Astrocyte of the cerebellum (primary cell): ENCODE results near the gene CHIT1.

Experiments
- DNase-seq: peaks from one replicate; pipeline ENCODE4 v3.0.0-alpha.2; 2011; ENCODE audit warnings: low read depth
- H3K4me3 ChIP-seq: 2 replicates; pipeline ENCODE4 v1.5.1; 2011; ENCODE audit warnings: mild to moderate bottlenecking, low read depth, low read length, moderate library complexity
- in situ Hi-C: cut with HindIII; loops from 2 replicates; pipeline ENCODE4 v1.10.0; 2017; ENCODE audit warnings: low sequenced_read_pairs
- TF ChIP-seq, protein P1 (sequence below): IDR thresholded peaks from 2 replicates; pipeline ENCODE4 v1.5.1; 2012; ENCODE audit warnings: low read length, low read depth, moderate library complexity, mild to moderate bottlenecking; ENCODE audit errors: missing control alignments

CHIT1 gene

DNA sequence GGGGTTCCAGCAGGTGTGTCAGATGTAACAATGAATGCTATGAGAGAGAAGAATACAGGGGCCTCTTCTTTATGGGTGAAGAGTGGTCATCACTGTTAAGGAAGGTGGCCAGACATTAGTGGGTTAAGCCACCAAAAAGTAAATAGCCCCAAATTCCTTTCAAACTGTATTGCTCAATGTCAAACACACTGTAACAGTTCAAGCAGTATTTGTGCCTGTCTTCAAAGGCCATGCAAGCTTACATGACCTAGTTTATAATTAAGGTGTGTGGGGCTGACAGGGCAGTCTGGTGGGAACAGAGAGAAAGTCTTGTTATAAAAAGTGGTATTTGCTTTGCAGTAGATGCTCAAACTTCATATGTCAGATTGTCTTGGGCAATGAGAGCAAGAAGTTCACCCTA, 18.5 kb downstream of the CHIT1 start:
- TF ChIP-seq, protein P1, sequence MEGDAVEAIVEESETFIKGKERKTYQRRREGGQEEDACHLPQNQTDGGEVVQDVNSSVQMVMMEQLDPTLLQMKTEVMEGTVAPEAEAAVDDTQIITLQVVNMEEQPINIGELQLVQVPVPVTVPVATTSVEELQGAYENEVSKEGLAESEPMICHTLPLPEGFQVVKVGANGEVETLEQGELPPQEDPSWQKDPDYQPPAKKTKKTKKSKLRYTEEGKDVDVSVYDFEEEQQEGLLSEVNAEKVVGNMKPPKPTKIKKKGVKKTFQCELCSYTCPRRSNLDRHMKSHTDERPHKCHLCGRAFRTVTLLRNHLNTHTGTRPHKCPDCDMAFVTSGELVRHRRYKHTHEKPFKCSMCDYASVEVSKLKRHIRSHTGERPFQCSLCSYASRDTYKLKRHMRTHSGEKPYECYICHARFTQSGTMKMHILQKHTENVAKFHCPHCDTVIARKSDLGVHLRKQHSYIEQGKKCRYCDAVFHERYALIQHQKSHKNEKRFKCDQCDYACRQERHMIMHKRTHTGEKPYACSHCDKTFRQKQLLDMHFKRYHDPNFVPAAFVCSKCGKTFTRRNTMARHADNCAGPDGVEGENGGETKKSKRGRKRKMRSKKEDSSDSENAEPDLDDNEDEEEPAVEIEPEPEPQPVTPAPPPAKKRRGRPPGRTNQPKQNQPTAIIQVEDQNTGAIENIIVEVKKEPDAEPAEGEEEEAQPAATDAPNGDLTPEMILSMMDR = no peak
- no peak for DNase-seq
- H3K4me3 ChIP-seq = no peak overlapping the region
- in situ Hi-C loops = loop anchor here (5.0 kb wide), 1 partner anchor 49 kb away; no protein-coding TSS in a partner anchor

DNA sequence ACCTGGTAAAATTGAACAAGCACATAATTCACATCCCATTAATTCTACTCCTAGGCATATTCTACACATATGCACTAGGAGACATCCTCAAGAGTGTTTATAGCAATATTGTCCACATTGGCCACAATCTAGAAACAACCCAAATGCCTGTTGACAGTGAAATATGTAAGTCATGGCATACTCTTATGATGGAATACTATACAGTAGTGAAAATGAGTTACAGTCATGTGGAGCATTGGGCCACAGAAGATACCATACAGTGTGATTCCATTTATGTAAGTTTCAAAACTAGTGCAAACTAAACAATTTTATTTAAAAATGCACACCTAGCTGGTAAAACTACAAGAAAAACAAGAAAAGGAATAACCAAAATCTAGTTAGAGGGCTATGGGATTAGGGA, 19.1 kb downstream of the CHIT1 start:
- in situ Hi-C loops = loop anchor here (5.0 kb wide), 1 partner anchor 48 kb away; no protein-coding TSS in a partner anchor
- TF ChIP-seq, protein P1 = no peak
- no peak overlapping the region for H3K4me3 ChIP-seq
- no peak for DNase-seq

DNA sequence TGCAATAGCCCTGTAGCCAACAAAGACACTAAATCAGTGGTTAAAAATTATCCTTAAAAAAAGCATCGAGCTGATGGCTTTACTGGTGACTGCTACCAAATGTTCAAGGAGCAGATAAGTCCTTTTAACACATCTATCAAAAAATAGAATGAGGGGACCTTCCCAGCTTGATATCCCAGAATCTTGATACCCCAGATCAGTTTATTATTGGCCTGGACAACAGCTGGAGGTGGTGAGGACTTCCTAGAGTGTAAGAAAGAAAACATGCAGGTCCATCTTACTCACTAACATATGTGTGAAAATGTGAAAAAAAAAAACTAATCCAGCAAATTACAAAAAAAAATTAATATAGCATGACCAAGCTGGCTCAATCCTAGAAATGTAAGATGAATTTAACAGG, 21.3 kb downstream of the CHIT1 start:
- H3K4me3 ChIP-seq = no peak overlapping the region
- no peak for DNase-seq
- in situ Hi-C loops = no loop called here
- TF ChIP-seq, protein P1 = no peak

DNA sequence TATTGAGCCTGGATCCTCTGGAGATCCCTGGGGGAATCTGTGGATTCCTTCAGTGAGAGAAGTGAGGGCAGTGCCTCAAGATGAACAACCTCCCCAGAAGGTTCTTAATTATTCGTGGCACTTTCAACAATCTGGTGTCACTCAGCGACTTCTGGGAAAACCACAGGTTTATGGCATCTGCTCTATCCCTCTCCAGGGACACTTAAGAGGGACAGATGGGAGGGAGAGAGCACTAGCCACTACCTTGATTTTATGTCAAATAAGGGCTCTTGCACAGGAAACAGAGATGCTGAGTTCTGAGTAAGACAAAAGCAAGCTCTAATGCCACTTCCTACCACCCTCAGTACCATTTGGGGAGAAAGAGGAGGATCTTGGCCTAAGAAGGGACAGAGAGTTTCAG, 21.7 kb downstream of the CHIT1 start:
- no peak for DNase-seq
- TF ChIP-seq, protein P1 = no peak
- in situ Hi-C loops = no loop called here
- no peak overlapping the region for H3K4me3 ChIP-seq

DNA sequence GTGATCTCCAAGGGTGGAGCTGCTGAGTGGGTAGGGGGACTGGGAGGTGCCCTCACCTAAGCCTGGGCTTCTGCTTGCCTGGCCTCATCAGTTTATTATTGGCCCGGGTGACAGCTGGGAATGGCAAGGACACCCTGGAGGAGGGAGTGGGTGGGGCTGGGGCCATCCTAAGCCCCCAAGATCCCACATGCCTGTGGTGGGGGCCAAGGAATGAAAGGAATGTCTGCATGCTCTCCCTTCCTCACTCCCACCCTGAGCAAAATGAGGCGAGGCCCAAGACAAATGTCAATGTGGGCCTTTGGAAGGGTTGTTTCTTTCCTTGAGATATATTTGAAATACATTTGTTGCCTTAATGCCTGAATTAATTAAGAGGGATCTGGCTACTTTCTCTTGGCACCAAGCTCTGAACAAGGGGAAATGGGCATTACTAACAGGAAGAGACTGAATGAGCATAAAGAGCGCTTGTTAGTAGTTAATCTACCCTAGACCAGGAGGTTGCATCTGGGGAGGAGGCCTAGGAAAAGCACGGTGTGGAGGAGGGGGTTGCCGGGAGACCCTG, 23.3 kb downstream of the CHIT1 start:
- H3K4me3 ChIP-seq = no peak overlapping the region
- in situ Hi-C loops = no loop called here
- TF ChIP-seq, protein P1 = no peak
- no peak for DNase-seq

DNA sequence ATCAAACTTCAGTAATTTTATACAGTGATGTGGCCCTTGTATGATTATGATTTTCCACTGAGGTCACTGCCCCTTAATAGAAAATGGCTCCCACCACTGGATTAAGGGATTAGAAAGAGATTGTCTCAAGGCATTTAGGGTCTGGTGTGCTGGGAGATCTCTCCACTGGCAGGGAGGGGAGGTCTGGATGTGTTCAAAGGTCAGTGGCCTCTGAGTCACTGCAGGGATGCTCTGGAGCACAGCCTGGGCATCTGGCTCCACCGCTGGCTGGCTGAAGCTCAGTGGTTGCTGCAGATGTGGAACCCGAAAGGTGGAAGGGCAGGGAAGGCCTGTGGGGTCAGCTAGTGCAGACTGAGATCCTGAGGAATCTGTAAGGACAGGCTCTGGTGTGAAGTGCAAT, 24.7 kb downstream of the CHIT1 start:
- in situ Hi-C loops = no loop called here
- no peak for DNase-seq
- TF ChIP-seq, protein P1 = no peak
- no peak overlapping the region for H3K4me3 ChIP-seq
